Activated naive CD4-positive, alpha-beta T cell treated with anti-CD3 and anti-CD28 coated beads for 36 hours (primary cell): ENCODE measurements around the gene CYP4F2. TPM values are rescaled to one million over a fixed set of nuclear protein-coding genes. Genes with fewer than 3 reads are reported as not detected.
"Not testable (repeated sequence)": the region's sequence is repeated elsewhere in the genome, so short reads cannot be mapped to it uniquely, and the experiment has no call there.

Experiments
- CTCF ChIA-PET: fragments of 350-600 bp; sonication (Branson Sonifier 250); formaldehyde crosslinking; loops from one replicate; lab custom pipeline; 2021; ENCODE audit warnings: antibody characterized with exemption; lab: Charles Lee
- DNase-seq: peaks from one replicate; pipeline ENCODE4 v3.0.0-alpha.2; 2020
- H3K27ac Mint-ChIP-seq: one replicate; pipeline ENCODE4 v1.8.0; 2021; ENCODE audit warnings: mild to moderate bottlenecking, mixed read lengths
- H3K27me3 Mint-ChIP-seq: one replicate; pipeline ENCODE4 v1.8.0; 2021; ENCODE audit warnings: low read depth, mixed read lengths
- H3K36me3 Mint-ChIP-seq: one replicate; pipeline ENCODE4 v1.8.0; 2021; ENCODE audit warnings: low read depth, mixed read lengths
- H3K4me1 Mint-ChIP-seq: one replicate; pipeline ENCODE4 v1.8.0; 2021; ENCODE audit warnings: low read depth, mixed read lengths
- H3K4me3 Mint-ChIP-seq: one replicate; pipeline ENCODE4 v1.8.0; 2021; ENCODE audit warnings: mild to moderate bottlenecking, moderate library complexity, mixed read lengths
- H3K9me3 Mint-ChIP-seq: one replicate; pipeline ENCODE4 v1.8.0; 2021; ENCODE audit warnings: mixed read lengths
- intact Hi-C: fragments of 100-400 bp; cut with micrococcal nuclease; formaldehyde crosslinking; loops from one replicate; pipeline ENCODE4 v1.15.1; 2023
- total RNA-seq, 2 experiments: library from RNA; stranded (reverse); gene quantifications; one replicate each; pipeline ENCODE4 v1.2.3, GENCODE V29; 2021

Gene CYP4F2
- total RNA-seq = under 1 TPM in 1 of 2 experiments, not detected in 1; 0.24 TPM

- Mint-ChIP-seq H3K4me1 (peaks cover 5% of the 10 kb centered on the region), H3K4me3 (no peak within 1 kb of the TSS), H3K27ac (no peak within 1 kb of the TSS), H3K27me3 (peaks cover 23% of the 10 kb centered on the region), H3K9me3 (no peaks in the 10 kb centered on the region), H3K36me3 (no peaks in the 10 kb centered on the region)
- intact Hi-C loops = no loop called here
- CTCF ChIA-PET = interaction anchor here (0.6 kb wide), 1 partner anchor 802 kb away, joined by 5 read pairs; no protein-coding TSS in a partner anchor
- no peak for DNase-seq
Measured at GRCh38 chr19:15897738-15898276, at the start of gene CYP4F2. Gene CYP4F2, minus strand, starts transcription at chr19:15898074. Its CDS starts 463 bp downstream, at chr19:15897611.

DNA sequence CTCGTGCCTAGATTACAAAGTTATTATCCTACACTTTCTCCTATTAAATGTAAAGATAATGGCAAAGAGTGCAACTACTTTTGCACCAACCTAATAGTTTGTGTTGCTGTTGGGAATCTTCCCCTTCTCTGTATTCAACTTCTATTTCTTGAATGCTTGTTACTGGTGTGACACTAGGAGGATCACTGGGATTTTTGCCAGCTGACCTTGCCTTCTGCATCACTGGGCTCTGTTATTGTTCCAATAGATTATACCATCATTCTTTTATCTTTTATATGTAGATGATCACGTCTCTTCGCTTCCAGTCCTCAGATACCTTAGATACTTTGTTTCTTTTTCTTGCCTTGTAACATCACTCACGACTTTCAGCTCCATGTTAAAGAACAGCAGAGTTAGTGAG, 47.4 kb upstream of the CYP4F2 start:
- intact Hi-C loops = no loop called here
- peaks cover 11% of the 10 kb centered on the region for H3K9me3 Mint-ChIP-seq
- H3K36me3 Mint-ChIP-seq = peaks cover 3% of the 10 kb centered on the region
- no peak overlapping the region for H3K4me3 Mint-ChIP-seq
- no peak for DNase-seq
- no peaks in the 10 kb centered on the region for H3K4me1 Mint-ChIP-seq
- no peak overlapping the region for H3K27ac Mint-ChIP-seq
- CTCF ChIA-PET = no interaction called here
- peaks cover 37% of the 10 kb centered on the region for H3K27me3 Mint-ChIP-seq

GRCh38 chr19:15944401-15944800, 46.5 kb upstream of the CYP4F2 start:
- H3K9me3 Mint-ChIP-seq = peaks cover 10% of the 10 kb centered on the region
- CTCF ChIA-PET = no interaction called here
- intact Hi-C loops = no loop called here
- no peaks in the 10 kb centered on the region for H3K4me1 Mint-ChIP-seq
- DNase-seq = no peak
- H3K36me3 Mint-ChIP-seq = peaks cover 3% of the 10 kb centered on the region
- peaks cover 37% of the 10 kb centered on the region for H3K27me3 Mint-ChIP-seq
- no peak overlapping the region for H3K27ac Mint-ChIP-seq
- H3K4me3 Mint-ChIP-seq = no peak overlapping the region

DNA sequence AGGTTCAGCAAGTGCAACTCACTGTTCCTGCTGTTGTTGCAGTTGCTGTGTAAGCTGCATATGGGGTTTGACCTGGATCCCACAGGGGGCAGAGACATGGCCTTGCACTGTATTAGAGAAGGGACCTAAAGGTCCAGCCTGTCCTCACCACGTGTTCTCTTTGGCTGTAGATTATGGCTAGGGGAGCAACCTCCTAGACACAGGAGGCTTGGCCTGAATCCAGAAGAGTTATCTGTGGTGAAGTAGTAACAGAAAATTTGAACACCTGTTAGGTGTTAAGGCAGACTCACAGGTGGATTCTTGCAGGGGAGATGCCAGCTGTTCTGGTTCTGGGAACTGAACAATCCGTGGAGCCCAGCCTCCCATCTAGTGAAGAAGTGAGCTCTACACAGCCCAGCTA, 39.9 kb upstream of the CYP4F2 start:
- CTCF ChIA-PET = no interaction called here
- intact Hi-C loops = no loop called here
- no peaks in the 10 kb centered on the region for H3K4me1 Mint-ChIP-seq

DNA sequence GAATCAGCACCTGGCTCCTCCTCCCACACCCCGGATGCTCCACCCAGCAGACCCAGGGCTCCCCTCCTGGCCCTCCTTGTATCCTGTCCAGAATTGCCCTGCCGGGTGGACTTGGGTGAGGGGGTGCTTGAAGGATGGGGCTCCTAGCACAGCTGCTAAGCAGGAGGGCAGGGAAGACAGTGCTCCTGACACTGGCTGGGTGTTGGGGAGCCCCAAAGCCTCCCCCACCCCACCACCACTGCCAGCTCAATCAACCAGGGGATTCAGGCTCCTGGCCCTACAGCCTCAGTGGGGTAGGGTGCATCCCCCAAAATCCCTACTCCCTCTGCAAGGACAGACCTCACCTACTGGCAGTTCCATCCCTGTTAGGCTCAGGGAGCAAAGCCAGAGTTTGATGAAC, 39.1 kb upstream of the CYP4F2 start:
- Mint-ChIP-seq H3K4me3 (no peak overlapping the region), H3K9me3 (peaks cover 1% of the 10 kb centered on the region), H3K4me1 (no peaks in the 10 kb centered on the region), H3K27ac (no peak overlapping the region), H3K27me3 (peaks cover 33% of the 10 kb centered on the region), H3K36me3 (no peaks in the 10 kb centered on the region)
- intact Hi-C loops = no loop called here
- CTCF ChIA-PET = no interaction called here
- DNase-seq = no peak

More for the DNA sequence above, 39.9 kb upstream of the CYP4F2 start:
- Mint-ChIP-seq H3K36me3 (no peaks in the 10 kb centered on the region), H3K9me3 (peaks cover 1% of the 10 kb centered on the region), H3K27ac (no peak overlapping the region), H3K27me3 (peaks cover 36% of the 10 kb centered on the region), H3K4me3 (no peak overlapping the region)
- DNase-seq = no peak

DNA sequence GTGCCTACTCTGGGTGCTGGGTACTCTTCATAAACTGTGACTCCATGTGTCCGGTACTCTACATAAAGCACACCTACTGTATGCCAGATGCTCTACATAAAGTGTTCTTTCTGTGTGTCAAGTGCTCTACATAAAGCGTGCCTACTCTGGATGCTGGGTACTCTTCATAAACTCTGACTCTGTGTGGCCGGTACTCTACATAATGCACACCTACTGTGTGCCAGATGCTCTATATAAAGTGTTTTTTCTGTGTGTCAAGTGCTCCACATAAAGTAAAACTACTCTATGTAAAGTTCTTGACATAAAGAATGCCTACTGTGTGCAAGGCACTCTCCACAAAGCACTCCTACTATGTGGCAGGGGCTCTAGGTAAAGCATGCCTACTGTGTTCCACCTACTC, 38.3 kb upstream of the CYP4F2 start:
- intact Hi-C loops = no loop called here
- DNase-seq = no peak
- CTCF ChIA-PET = no interaction called here
- H3K4me1 Mint-ChIP-seq = no peaks in the 10 kb centered on the region
- H3K27ac Mint-ChIP-seq = no peak overlapping the region
- H3K36me3 Mint-ChIP-seq = peaks cover 1% of the 10 kb centered on the region
- H3K4me3 Mint-ChIP-seq = no peak overlapping the region
- H3K9me3 Mint-ChIP-seq = peaks cover 3% of the 10 kb centered on the region
- peaks cover 34% of the 10 kb centered on the region for H3K27me3 Mint-ChIP-seq

GRCh38 chr19:15935167-15935702, 37.4 kb upstream of the CYP4F2 start:
- Mint-ChIP-seq H3K27ac (no peak overlapping the region), H3K4me1 (no peaks in the 10 kb centered on the region), H3K9me3 (peaks cover 7% of the 10 kb centered on the region), H3K27me3 (peaks cover 37% of the 10 kb centered on the region), H3K36me3 (peaks cover 5% of the 10 kb centered on the region), H3K4me3 (no peak overlapping the region)
- DNase-seq = no peak
- intact Hi-C loops = no loop called here
- CTCF ChIA-PET = no interaction called here

- no peak for DNase-seq
- intact Hi-C loops = no loop called here
- CTCF ChIA-PET = no interaction called here
Measured at GRCh38 chr19:15934332-15935078, 36.6 kb upstream of the CYP4F2 start, which contains the start of gene CYP4F11. Gene CYP4F11, minus strand, starts transcription at chr19:15934529. Its CDS starts 121 bp downstream, at chr19:15934408.

DNA sequence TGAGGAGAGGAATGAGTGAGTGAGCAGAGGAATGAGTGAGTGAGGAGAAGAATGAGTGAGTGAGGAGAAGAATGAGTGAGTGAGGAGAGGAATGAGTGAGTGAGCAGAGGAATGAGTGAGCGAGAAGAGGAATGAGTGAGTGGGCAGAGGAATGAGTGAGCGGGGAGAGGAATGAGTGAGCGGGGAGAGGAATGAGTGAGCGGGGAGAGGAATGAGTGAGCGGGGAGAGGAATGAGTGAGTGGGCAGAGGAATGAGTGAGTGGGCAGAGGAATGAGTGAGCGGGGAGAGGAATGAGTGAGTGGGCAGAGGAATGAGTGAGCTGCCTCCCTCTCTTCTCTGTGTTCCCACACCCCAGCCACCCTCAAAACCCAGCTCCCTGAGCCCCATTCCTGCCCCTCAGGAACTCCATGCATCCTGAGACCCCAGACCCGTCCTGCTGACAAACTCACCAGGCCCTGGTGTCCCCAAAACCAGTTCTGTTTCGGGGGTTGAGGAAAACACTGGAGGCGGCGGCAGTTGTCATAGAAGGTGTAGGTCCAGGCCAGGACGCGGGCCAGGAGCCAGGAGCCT, 36.0 kb upstream of the CYP4F2 start:
- peak; percentile 65 for DNase-seq
- intact Hi-C loops, CTCF ChIA-PET, H3K27ac Mint-ChIP-seq, H3K36me3 Mint-ChIP-seq, H3K4me1 Mint-ChIP-seq, H3K9me3 Mint-ChIP-seq, H3K4me3 Mint-ChIP-seq: not testable (repeated sequence)
- peaks cover 49% of the 10 kb centered on the region for H3K27me3 Mint-ChIP-seq

More at GRCh38 chr19:15934332-15935078, 36.6 kb upstream of the CYP4F2 start, which contains the start of gene CYP4F11:
- Mint-ChIP-seq H3K27me3 (peaks cover 44% of the 10 kb centered on the region), H3K9me3 (peaks cover 7% of the 10 kb centered on the region), H3K27ac (peak within 1 kb of the TSS; percentile 30), H3K36me3 (peaks cover 5% of the 10 kb centered on the region), H3K4me3 (no peak within 1 kb of the TSS), H3K4me1 (no peaks in the 10 kb centered on the region)

DNA sequence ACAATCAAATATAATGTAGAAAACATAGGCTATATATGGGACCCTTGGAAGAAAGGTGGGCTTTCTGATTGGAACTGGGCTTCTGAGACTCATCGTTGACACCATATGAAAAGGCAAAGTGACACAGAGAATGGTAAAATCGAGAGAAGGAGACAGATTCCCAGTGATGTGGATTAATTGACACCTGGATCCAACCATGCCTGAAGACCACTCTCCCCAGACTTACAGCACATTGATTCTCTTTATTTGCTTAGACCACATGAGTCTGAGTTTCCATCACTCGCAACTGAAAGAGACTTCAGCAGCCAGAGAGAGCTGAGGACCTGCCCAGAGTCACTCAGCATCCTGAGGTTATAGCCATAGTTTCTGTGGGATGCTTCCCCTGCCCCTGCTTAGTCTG, 30.4 kb upstream of the CYP4F2 start:
- CTCF ChIA-PET = no interaction called here
- H3K9me3 Mint-ChIP-seq = peaks cover 5% of the 10 kb centered on the region
- intact Hi-C loops = no loop called here
- H3K4me1 Mint-ChIP-seq = no peaks in the 10 kb centered on the region
- no peak overlapping the region for H3K4me3 Mint-ChIP-seq
- DNase-seq = no peak
- no peak overlapping the region for H3K27ac Mint-ChIP-seq
- H3K27me3 Mint-ChIP-seq = peaks cover 59% of the 10 kb centered on the region
- peaks cover 5% of the 10 kb centered on the region for H3K36me3 Mint-ChIP-seq

GRCh38 chr19:15926484-15926883, 28.6 kb upstream of the CYP4F2 start:
- Mint-ChIP-seq H3K4me3 (no peak overlapping the region), H3K9me3 (peaks cover 5% of the 10 kb centered on the region), H3K4me1 (no peaks in the 10 kb centered on the region), H3K27ac (no peak overlapping the region), H3K36me3 (peaks cover 5% of the 10 kb centered on the region), H3K27me3 (peaks cover 64% of the 10 kb centered on the region)
- no peak for DNase-seq
- intact Hi-C loops = no loop called here
- CTCF ChIA-PET = interaction anchor here (0.6 kb wide), 1 partner anchor 951 kb away, joined by 6 read pairs; no protein-coding TSS in a partner anchor

DNA sequence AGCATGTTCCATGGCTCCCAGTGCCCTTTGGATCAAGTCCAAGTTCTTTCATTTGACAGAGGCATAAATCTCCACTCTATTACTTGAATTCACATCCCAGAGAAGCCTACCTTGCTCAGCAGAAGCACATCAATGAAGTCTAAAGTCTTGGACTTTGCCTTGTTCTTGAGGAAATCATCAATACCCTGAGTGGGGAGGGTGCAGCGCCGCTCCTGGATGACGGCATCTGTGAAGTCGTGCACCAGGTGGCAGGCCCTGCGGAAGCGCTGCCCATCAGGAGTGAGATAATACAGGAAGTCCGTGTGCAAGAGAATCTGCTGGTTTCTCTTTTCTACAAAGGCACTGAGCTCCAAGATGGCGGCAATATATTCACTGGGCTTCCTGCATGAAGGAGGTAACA, 25.8 kb upstream of the CYP4F2 start:
- Mint-ChIP-seq H3K9me3 (no peaks in the 10 kb centered on the region), H3K4me3 (no peak overlapping the region), H3K27ac (no peak overlapping the region), H3K27me3 (peaks cover 43% of the 10 kb centered on the region), H3K36me3 (no peaks in the 10 kb centered on the region), H3K4me1 (no peaks in the 10 kb centered on the region)
- no peak for DNase-seq
- CTCF ChIA-PET = no interaction called here
- intact Hi-C loops = no loop called here
